Ovary (tissue), 9 donors: ENCODE data around the gene HIVEP1. TPM values are rescaled to one million over a fixed set of nuclear protein-coding genes. Genes with fewer than 3 reads are reported as not detected.

ENCODE experiments used
- DNase-seq, 5 donors: peaks; one replicate each; pipeline ENCODE4 v3.0.0-alpha.2; 2019 to 2020
- H3K27ac ChIP-seq, 2 donors: fragments of 200-600 bp; one replicate each; pipeline versions ENCODE4 v1.5.1 to v1.8.0; 2019 to 2022
- H3K27me3 ChIP-seq: fragments of 200-600 bp; one replicate; pipeline ENCODE4 v1.8.0; 2022
- H3K36me3 ChIP-seq: fragments of 200-600 bp; sonication (generic); one replicate; pipeline ENCODE4 v1.5.1; 2019
- H3K4me1 ChIP-seq: one replicate; pipeline ENCODE4 v1.8.1; 2013; ENCODE audit warnings: mild to moderate bottlenecking, moderate library complexity; ENCODE audit not compliant: insufficient read depth
- H3K4me3 ChIP-seq: fragments of 200-600 bp; sonication (generic); one replicate; pipeline ENCODE4 v1.5.1; 2017
- H3K9me3 ChIP-seq, 2 donors: fragments of 200-600 bp in 1 of 2; sonication (generic) in 1 of 2; one replicate each; pipeline versions ENCODE4 v1.5.1 to v1.8.1; 2013 to 2019; ENCODE audit warnings: mild to moderate bottlenecking in 1 of 2, moderate library complexity in 1 of 2
- CTCF ChIP-seq, 3 donors: fragments of 450-650 bp in 2 of 3; fragments of 200-600 bp in 1 of 3; IDR thresholded peaks; one replicate each; pipeline versions ENCODE4 v1.5.1 to v1.8.0; 2016 to 2022; ENCODE audit warnings: antibody characterized with exemption in 3 of 3, mild to moderate bottlenecking in 1 of 3
- EP300 ChIP-seq: sonication (generic); formaldehyde crosslinking; IDR thresholded peaks from one replicate; pipeline ENCODE4 v1.6.1; 2017; ENCODE audit warnings: antibody characterized with exemption
- POLR2A ChIP-seq: fragments of 450-650 bp; IDR thresholded peaks from one replicate; pipeline ENCODE4 v1.6.1; 2017; ENCODE audit warnings: antibody characterized with exemption, mild to moderate bottlenecking, moderate library complexity
- WGBS, 3 donors: extraction: QIAGEN DNeasy Blood & Tissue Kit in 1 of 3; methylation state at CpG; one replicate each; pipeline versions ENCODE4 v1.1.5 to v1.1.7; 2013 to 2017; 5-methylcytosine and 5-hydroxymethylcytosine counted together
- intact Hi-C, 4 donors: fragments of 100-400 bp; cut with DNase I; formaldehyde crosslinking; loops; one replicate each; pipeline versions ENCODE4 v1.11.0 to v1.15.1; 2022 to 2023
- polyA plus RNA-seq, 2 donors: library from polyadenylated mRNA; stranded (reverse); fragments of 200-250 nt in 1 of 2; fragments of 350-450 nt in 1 of 2; fragmentation: Illumina TruSeq in 1 of 2; extraction: RNeasy Lipid Tissue Mini Kit (QIAGEN cat#74804) in 1 of 2; gene quantifications; one replicate each; pipeline ENCODE4 v1.2.3, GENCODE V29; 2013 to 2014
- total RNA-seq, 7 donors: library from RNA; depleted of rRNA in 2 of 7; stranded (reverse); fragments of >200 nt in 2 of 7; fragmentation: NEBNext Ultra II Directional in 3 of 7; extraction: Animal tissue kit (Norgen Biotek cat#: 25700) in 3 of 7; gene quantifications; one replicate each; pipeline versions ENCODE4 v1.1.0 to v1.2.4, GENCODE V29; 2016 to 2023
- donor health status: DM: no; HTN: no; CAD: no; lungs with moderate emphysema.
- donor health status: DM: no; HTN: no; CAD: no.
- donor health status: Bipolar disorder and iron deficiency.
- donor health status: DM: yes; HTN: yes; CAD: no.
- donor health status: DM: no; HTN: no; CAD: no.
- donor health status: DM: yes; HTN: yes; CAD: no.

The HIVEP1 gene
- total and polyA plus RNA-seq, 9 donors = 11.9 to 45.0 (median 27.0) TPM

GRCh38 chr6:12116978-12117377, 104.9 kb downstream of the HIVEP1 start:
- Histone ChIP-seq H3K36me3 (no peaks in the 10 kb centered on the region), H3K27me3 (no peaks in the 10 kb centered on the region), H3K9me3 (no peaks in the 10 kb centered on the region), H3K4me3 (no peak overlapping the region), H3K4me1 (no peaks in the 10 kb centered on the region), H3K27ac (no peak overlapping the region)
- 91 to 92% (median 92%) methylated on average over 3 of the region's 3 CpGs for WGBS, 3 donors
- intact Hi-C loops = no loop called here
- no peak for TF ChIP-seq POLR2A
- no peak for DNase-seq

GRCh38 chr6:12118607-12119006, 106.5 kb downstream of the HIVEP1 start:
- H3K36me3 ChIP-seq = no peaks in the 10 kb centered on the region
- intact Hi-C loops = no loop called here
- TF ChIP-seq POLR2A (no peak), CTCF (IDR thresholded peaks at IDR 0.05) (no peak), EP300 (no peak)

GRCh38 chr6:12119085-12119588, 107.0 kb downstream of the HIVEP1 start:
- TF ChIP-seq POLR2A (no peak), EP300 (no peak), CTCF (IDR thresholded peaks at IDR 0.05) (no peak)
- 73 to 87% (median 81%) methylated on average over 2 of the region's 2 CpGs for WGBS, 3 donors
- no peaks in the 10 kb centered on the region for H3K9me3 ChIP-seq
- no peak overlapping the region for H3K27ac ChIP-seq
- H3K27me3 ChIP-seq = no peaks in the 10 kb centered on the region
- DNase-seq = no peak
- intact Hi-C loops = no loop called here
- no peaks in the 10 kb centered on the region for H3K4me1 ChIP-seq
- H3K4me3 ChIP-seq = no peak overlapping the region
- no peaks in the 10 kb centered on the region for H3K36me3 ChIP-seq

More at GRCh38 chr6:12118607-12119006, 106.5 kb downstream of the HIVEP1 start:
- Histone ChIP-seq H3K4me1 (no peaks in the 10 kb centered on the region), H3K27me3 (no peaks in the 10 kb centered on the region), H3K9me3 (no peaks in the 10 kb centered on the region), H3K4me3 (no peak overlapping the region), H3K27ac (no peak overlapping the region)
- DNase-seq = no peak

GRCh38 chr6:12125396-12125795, 113.3 kb downstream of the HIVEP1 start:
- Histone ChIP-seq H3K27me3 (no peaks in the 10 kb centered on the region), H3K4me1 (no peaks in the 10 kb centered on the region), H3K36me3 (no peaks in the 10 kb centered on the region), H3K4me3 (no peak overlapping the region), H3K9me3 (no peaks in the 10 kb centered on the region), H3K27ac (no peak overlapping the region)
- TF ChIP-seq CTCF (IDR thresholded peaks at IDR 0.05) (no peak), POLR2A (no peak), EP300 (no peak)
- WGBS, 3 donors = 74 to 84% (median 75%) methylated on average over 4 of the region's 4 CpGs
- no peak for DNase-seq
- intact Hi-C loops = no loop called here

GRCh38 chr6:12126051-12126450, 113.9 kb downstream of the HIVEP1 start:
- no peak for TF ChIP-seq POLR2A
- intact Hi-C loops = no loop called here
- WGBS, 3 donors = 95 to 98% (median 97%) methylated on average over 1 of the region's 1 CpG
- H3K27me3 ChIP-seq = no peaks in the 10 kb centered on the region
- no peaks in the 10 kb centered on the region for H3K4me1 ChIP-seq
- no peak overlapping the region for H3K4me3 ChIP-seq
- no peaks in the 10 kb centered on the region for H3K36me3 ChIP-seq
- H3K27ac ChIP-seq = no peak overlapping the region
- DNase-seq = no peak
- no peaks in the 10 kb centered on the region for H3K9me3 ChIP-seq
